ENCODE data around the gene GPAM.

DNA sequence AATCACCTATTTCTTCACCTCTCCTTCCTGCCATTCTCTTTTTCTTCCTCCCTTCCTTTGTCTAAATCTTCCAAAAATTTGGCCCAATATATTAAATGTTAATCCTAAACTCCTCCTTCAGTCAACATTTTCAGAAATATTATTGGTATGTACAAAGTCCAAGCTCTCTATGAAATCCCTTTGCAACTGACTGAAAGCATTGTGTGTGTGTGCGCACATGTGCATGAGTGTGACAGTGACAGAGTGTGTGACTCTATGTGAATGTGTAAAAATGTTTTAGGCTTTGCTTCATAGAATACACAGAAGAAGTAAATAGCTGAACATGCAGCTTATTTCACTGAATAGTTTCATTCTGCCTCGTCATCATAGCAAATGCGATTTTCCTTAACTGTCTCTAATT lies 7.0 kb downstream of the GPAM start:
- TF ChIP-seq U2AF2 (optimal IDR thresholded peaks at IDR 0.05; ENCODE audit: low read depth, low read length) (no peak), MXI1 (IDR thresholded peaks at IDR 0.05; ENCODE audit: low read depth, low read length) (no peak), ZNF561 (CRISPR knock-in tag; conservative IDR thresholded peaks at IDR 0.05) (no peak)
- TF ChIP-seq, protein P1, sequence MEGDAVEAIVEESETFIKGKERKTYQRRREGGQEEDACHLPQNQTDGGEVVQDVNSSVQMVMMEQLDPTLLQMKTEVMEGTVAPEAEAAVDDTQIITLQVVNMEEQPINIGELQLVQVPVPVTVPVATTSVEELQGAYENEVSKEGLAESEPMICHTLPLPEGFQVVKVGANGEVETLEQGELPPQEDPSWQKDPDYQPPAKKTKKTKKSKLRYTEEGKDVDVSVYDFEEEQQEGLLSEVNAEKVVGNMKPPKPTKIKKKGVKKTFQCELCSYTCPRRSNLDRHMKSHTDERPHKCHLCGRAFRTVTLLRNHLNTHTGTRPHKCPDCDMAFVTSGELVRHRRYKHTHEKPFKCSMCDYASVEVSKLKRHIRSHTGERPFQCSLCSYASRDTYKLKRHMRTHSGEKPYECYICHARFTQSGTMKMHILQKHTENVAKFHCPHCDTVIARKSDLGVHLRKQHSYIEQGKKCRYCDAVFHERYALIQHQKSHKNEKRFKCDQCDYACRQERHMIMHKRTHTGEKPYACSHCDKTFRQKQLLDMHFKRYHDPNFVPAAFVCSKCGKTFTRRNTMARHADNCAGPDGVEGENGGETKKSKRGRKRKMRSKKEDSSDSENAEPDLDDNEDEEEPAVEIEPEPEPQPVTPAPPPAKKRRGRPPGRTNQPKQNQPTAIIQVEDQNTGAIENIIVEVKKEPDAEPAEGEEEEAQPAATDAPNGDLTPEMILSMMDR (IDR thresholded peaks at IDR 0.05 in 2 of 3, conservative IDR thresholded peaks at IDR 0.05 in 1 of 3; ENCODE audit: insufficient read depth in 2 of 3, low read depth in 1 of 3, low read length in 3 of 3) = no peak
- TF ChIP-seq, protein P2, sequence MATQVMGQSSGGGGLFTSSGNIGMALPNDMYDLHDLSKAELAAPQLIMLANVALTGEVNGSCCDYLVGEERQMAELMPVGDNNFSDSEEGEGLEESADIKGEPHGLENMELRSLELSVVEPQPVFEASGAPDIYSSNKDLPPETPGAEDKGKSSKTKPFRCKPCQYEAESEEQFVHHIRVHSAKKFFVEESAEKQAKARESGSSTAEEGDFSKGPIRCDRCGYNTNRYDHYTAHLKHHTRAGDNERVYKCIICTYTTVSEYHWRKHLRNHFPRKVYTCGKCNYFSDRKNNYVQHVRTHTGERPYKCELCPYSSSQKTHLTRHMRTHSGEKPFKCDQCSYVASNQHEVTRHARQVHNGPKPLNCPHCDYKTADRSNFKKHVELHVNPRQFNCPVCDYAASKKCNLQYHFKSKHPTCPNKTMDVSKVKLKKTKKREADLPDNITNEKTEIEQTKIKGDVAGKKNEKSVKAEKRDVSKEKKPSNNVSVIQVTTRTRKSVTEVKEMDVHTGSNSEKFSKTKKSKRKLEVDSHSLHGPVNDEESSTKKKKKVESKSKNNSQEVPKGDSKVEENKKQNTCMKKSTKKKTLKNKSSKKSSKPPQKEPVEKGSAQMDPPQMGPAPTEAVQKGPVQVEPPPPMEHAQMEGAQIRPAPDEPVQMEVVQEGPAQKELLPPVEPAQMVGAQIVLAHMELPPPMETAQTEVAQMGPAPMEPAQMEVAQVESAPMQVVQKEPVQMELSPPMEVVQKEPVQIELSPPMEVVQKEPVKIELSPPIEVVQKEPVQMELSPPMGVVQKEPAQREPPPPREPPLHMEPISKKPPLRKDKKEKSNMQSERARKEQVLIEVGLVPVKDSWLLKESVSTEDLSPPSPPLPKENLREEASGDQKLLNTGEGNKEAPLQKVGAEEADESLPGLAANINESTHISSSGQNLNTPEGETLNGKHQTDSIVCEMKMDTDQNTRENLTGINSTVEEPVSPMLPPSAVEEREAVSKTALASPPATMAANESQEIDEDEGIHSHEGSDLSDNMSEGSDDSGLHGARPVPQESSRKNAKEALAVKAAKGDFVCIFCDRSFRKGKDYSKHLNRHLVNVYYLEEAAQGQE (IDR thresholded peaks at IDR 0.05; ENCODE audit: borderline replicate concordance) = no peak
- TF ChIP-seq, protein P2 (CRISPR knock-in tag; IDR thresholded peaks at IDR 0.05; ENCODE audit: low read depth) = no peak

All from K562 (cell line).